ENCODE measurements around the gene AIRE. TPM values are rescaled to one million over a fixed set of nuclear protein-coding genes. Genes with fewer than 3 reads are reported as not detected.

AIRE gene
- total RNA-seq, 1 donor from 2014 or later = 0.13 TPM

DNA sequence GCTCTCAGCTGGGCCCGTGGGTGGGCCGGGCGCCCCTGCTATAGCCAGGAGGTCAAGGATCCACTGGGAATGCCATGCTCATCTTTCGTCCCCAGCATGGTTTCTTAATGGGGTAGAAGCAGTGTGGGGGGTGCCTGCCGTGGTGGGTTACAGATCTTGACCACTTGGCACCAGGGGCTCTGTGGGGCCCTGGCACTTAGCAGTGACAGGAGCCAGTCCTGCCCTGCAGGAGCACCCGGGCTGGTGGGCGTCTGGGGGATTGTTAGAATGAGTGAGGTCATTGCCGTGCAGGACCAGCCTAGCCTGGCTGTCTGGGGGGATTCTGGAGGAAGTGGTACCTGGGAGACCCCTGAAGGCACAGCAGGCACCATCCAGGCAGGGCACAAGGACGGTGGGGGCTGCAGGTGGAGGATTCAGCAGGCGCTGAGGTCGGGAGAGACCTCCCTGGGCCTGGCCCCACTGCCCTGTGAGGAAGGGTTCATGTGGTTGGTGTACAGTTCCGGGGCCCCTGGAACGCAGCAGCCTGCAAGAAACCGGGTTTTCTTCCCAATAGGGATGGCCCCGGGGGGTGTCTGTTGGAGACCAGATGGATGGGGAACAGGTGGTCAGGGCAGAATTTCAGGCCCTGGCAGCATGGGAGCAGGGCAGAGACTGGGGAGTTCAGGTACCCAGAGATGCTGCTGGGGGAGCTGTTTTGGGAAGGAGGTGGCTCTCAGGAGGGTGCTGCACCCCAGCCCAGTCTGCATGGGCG, 4.8 kb downstream of the AIRE start:
- H3K4me3 Mint-ChIP-seq = no peak overlapping the region
- H3K36me3 Mint-ChIP-seq = no peaks in the 10 kb centered on the region
- H3K4me1 Mint-ChIP-seq = peaks cover 4% of the 10 kb centered on the region
- TF ChIP-seq, protein P1, sequence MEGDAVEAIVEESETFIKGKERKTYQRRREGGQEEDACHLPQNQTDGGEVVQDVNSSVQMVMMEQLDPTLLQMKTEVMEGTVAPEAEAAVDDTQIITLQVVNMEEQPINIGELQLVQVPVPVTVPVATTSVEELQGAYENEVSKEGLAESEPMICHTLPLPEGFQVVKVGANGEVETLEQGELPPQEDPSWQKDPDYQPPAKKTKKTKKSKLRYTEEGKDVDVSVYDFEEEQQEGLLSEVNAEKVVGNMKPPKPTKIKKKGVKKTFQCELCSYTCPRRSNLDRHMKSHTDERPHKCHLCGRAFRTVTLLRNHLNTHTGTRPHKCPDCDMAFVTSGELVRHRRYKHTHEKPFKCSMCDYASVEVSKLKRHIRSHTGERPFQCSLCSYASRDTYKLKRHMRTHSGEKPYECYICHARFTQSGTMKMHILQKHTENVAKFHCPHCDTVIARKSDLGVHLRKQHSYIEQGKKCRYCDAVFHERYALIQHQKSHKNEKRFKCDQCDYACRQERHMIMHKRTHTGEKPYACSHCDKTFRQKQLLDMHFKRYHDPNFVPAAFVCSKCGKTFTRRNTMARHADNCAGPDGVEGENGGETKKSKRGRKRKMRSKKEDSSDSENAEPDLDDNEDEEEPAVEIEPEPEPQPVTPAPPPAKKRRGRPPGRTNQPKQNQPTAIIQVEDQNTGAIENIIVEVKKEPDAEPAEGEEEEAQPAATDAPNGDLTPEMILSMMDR (IDR thresholded peaks at IDR 0.05; ENCODE audit: unreplicated experiment) = no peak
- no peak overlapping the region for H3K27ac Mint-ChIP-seq
- H3K9me3 Mint-ChIP-seq = no peaks in the 10 kb centered on the region
- peaks cover 15% of the 10 kb centered on the region for H3K27me3 Mint-ChIP-seq (ENCODE audit: low read depth)
- no peak for DNase-seq (ENCODE audit: low spot score in 2 of 2, unreplicated experiment in 2 of 2)

- Mint-ChIP-seq H3K27me3 (ENCODE audit: low read depth) (peaks cover 11% of the 10 kb centered on the region), H3K9me3 (no peaks in the 10 kb centered on the region), H3K36me3 (no peaks in the 10 kb centered on the region), H3K27ac (no peak overlapping the region), H3K4me3 (no peak overlapping the region), H3K4me1 (peaks cover 5% of the 10 kb centered on the region)
- TF ChIP-seq, protein P1 (IDR thresholded peaks at IDR 0.05; ENCODE audit: unreplicated experiment) = no peak
- DNase-seq (ENCODE audit: low spot score in 2 of 2, unreplicated experiment in 2 of 2) = no peak
Observed at GRCh38 chr21:44291078-44291935, 5.6 kb downstream of the AIRE start.

- Mint-ChIP-seq H3K4me3 (no peak overlapping the region), H3K4me1 (peaks cover 5% of the 10 kb centered on the region), H3K9me3 (no peaks in the 10 kb centered on the region), H3K27ac (no peak overlapping the region), H3K27me3 (ENCODE audit: low read depth) (peaks cover 6% of the 10 kb centered on the region), H3K36me3 (no peaks in the 10 kb centered on the region)
- no peak for DNase-seq (ENCODE audit: low spot score in 2 of 2, unreplicated experiment in 2 of 2)
- TF ChIP-seq, protein P1 (IDR thresholded peaks at IDR 0.05; ENCODE audit: unreplicated experiment) = no peak
Observed at GRCh38 chr21:44291936-44292811, 6.5 kb downstream of the AIRE start.

GRCh38 chr21:44292812-44293195, 7.1 kb downstream of the AIRE start:
- H3K27ac Mint-ChIP-seq = no peak overlapping the region
- TF ChIP-seq, protein P1 (IDR thresholded peaks at IDR 0.05; ENCODE audit: unreplicated experiment) = no peak
- no peak for DNase-seq (ENCODE audit: low spot score in 2 of 2, unreplicated experiment in 2 of 2)
- H3K36me3 Mint-ChIP-seq = no peaks in the 10 kb centered on the region
- H3K4me1 Mint-ChIP-seq = peaks cover 8% of the 10 kb centered on the region
- no peak overlapping the region for H3K4me3 Mint-ChIP-seq
- no peaks in the 10 kb centered on the region for H3K9me3 Mint-ChIP-seq
- peaks cover 5% of the 10 kb centered on the region for H3K27me3 Mint-ChIP-seq (ENCODE audit: low read depth)

DNA sequence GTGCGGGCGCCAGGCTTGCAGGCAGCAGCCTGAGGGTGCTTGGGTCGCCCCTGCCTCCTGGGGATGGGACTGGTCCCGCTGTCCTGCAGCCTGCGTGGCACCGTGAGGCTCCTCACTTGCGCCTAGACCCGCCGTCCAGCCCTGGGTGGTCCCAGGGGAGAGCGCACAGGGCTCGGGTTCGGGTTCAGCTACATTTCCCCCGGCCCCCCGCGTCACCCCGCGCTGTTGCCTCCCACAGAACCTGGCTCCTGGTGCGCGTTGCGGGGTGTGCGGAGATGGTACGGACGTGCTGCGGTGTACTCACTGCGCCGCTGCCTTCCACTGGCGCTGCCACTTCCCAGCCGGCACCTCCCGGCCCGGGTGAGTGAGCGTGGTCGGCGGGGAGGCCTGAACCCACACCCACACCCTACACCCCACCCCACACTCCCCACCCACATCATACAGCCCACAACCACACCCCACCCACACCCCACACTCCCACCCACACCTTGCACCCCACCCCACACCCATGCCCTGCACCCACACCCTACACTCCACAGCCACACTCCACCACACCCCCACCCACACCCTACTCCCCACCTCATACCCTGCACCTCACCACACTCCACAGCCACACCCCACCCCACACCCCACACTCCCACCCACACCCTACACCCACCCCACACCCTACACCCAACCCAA, 8.0 kb downstream of the AIRE start:
- TF ChIP-seq, protein P1 (IDR thresholded peaks at IDR 0.05; ENCODE audit: unreplicated experiment) = no peak
- no peak for DNase-seq (ENCODE audit: low spot score in 2 of 2, unreplicated experiment in 2 of 2)
- Mint-ChIP-seq H3K4me1 (peaks cover 9% of the 10 kb centered on the region), H3K27ac (no peak overlapping the region), H3K36me3 (no peaks in the 10 kb centered on the region), H3K27me3 (ENCODE audit: low read depth) (no peaks in the 10 kb centered on the region), H3K9me3 (no peaks in the 10 kb centered on the region), H3K4me3 (no peak overlapping the region)

All from mesothelial cell of epicardium (in vitro differentiated cells).